ENCODE measurements around the gene PPIL6. TPM values are rescaled to one million over a fixed set of nuclear protein-coding genes. Genes with fewer than 3 reads are reported as not detected.

The PPIL6 gene
- total RNA-seq, 1 experiment from 2014 or later, result 0.61 TPM

- no peaks in the 10 kb centered on the region for H3K9me3 Mint-ChIP-seq
- H3K4me3 Mint-ChIP-seq, result no peak overlapping the region
- H3K27ac Mint-ChIP-seq, result no peak overlapping the region
- ATAC-seq, result no peak
- no peak for DNase-seq (ENCODE audit: low spot score)
- CTCF ChIA-PET, result interaction anchor here (0.9 kb wide), 1 partner anchor 161 kb away, joined by 4 read pairs; no protein-coding TSS in a partner anchor
- peaks cover 1% of the 10 kb centered on the region for H3K4me1 Mint-ChIP-seq
- no peaks in the 10 kb centered on the region for H3K27me3 Mint-ChIP-seq (ENCODE audit: low read depth)
- POLR2A ChIA-PET, result no interaction called here
- no peaks in the 10 kb centered on the region for H3K36me3 Mint-ChIP-seq
- no peak for TF ChIP-seq ETV6 (CRISPR knock-in tag; IDR thresholded peaks at IDR 0.05)
- TF ChIP-seq ESRRA (CRISPR knock-in tag; IDR thresholded peaks at IDR 0.05; ENCODE audit: borderline replicate concordance), result no peak
- no peak for TF ChIP-seq ZNF416 (CRISPR knock-in tag; IDR thresholded peaks at IDR 0.05)
- no peak for TF ChIP-seq ZNF121 (CRISPR knock-in tag; IDR thresholded peaks at IDR 0.05)
- no peak for TF ChIP-seq GTF2I (CRISPR knock-in tag; conservative IDR thresholded peaks at IDR 0.05)
- TF ChIP-seq ZNF423 (CRISPR knock-in tag; IDR thresholded peaks at IDR 0.05), result no peak
- no peak for TF ChIP-seq JUN (CRISPR knock-in tag; IDR thresholded peaks at IDR 0.05)
- TF ChIP-seq SMAD4 (CRISPR knock-in tag; IDR thresholded peaks at IDR 0.05), result no peak
- no peak for TF ChIP-seq IRF2 (CRISPR knock-in tag; IDR thresholded peaks at IDR 0.05; ENCODE audit: borderline replicate concordance, low read depth)
- TF ChIP-seq NR3C1 (CRISPR knock-in tag; conservative IDR thresholded peaks at IDR 0.05; ENCODE audit: low read depth), result no peak
- TF ChIP-seq, protein P1, sequence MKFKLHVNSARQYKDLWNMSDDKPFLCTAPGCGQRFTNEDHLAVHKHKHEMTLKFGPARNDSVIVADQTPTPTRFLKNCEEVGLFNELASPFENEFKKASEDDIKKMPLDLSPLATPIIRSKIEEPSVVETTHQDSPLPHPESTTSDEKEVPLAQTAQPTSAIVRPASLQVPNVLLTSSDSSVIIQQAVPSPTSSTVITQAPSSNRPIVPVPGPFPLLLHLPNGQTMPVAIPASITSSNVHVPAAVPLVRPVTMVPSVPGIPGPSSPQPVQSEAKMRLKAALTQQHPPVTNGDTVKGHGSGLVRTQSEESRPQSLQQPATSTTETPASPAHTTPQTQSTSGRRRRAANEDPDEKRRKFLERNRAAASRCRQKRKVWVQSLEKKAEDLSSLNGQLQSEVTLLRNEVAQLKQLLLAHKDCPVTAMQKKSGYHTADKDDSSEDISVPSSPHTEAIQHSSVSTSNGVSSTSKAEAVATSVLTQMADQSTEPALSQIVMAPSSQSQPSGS (CRISPR knock-in tag; IDR thresholded peaks at IDR 0.05; ENCODE audit: borderline replicate concordance, low read depth), result no peak
- TF ChIP-seq ELF4 (CRISPR knock-in tag; IDR thresholded peaks at IDR 0.05; ENCODE audit: low read depth), result no peak
- no peak for TF ChIP-seq JAZF1 (CRISPR knock-in tag; IDR thresholded peaks at IDR 0.05)
- TF ChIP-seq GRHL2 (CRISPR knock-in tag; IDR thresholded peaks at IDR 0.05; ENCODE audit: insufficient replicate concordance, severe bottlenecking), result no peak
- TF ChIP-seq TEAD1 (CRISPR knock-in tag; IDR thresholded peaks at IDR 0.05), result no peak
- no peak for TF ChIP-seq CREB1 (CRISPR knock-in tag; IDR thresholded peaks at IDR 0.05)
- TF ChIP-seq ZNF232 (CRISPR knock-in tag; IDR thresholded peaks at IDR 0.05), result no peak
- no peak for TF ChIP-seq IRF1 (CRISPR knock-in tag; IDR thresholded peaks at IDR 0.05)
Measured at GRCh38 chr6:109349419-109349987, 90.9 kb downstream of the PPIL6 start.

DNA sequence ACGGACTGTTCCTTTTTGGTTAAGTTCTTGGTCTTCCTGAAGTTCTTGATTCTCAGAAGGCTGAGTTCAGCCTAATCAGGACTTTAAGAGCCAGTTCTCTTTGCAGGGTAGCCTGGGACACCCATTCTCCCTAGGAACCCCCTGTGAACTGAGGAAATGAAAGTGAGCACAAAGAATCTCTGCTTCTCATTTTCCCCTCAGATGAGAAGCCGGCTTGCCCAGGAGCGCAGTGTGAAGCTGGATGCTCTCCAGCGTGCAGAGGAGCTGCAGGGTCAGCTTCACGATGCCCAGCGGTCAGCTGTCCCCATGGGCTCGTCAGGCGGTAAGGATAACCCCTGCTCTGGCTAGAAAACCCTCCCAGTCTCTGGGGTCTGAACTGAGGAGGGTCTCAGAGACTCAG is 92.2 kb downstream of the PPIL6 start:
- TF ChIP-seq ZNF219 (CRISPR knock-in tag; IDR thresholded peaks at IDR 0.05; ENCODE audit: borderline replicate concordance) (no peak), RORB (CRISPR knock-in tag; IDR thresholded peaks at IDR 0.05) (no peak), MXD4 (CRISPR knock-in tag; IDR thresholded peaks at IDR 0.05; ENCODE audit: borderline replicate concordance) (no peak), CREM (CRISPR knock-in tag; IDR thresholded peaks at IDR 0.05) (no peak), TP53 (CRISPR knock-in tag; IDR thresholded peaks at IDR 0.05) (no peak), KAT7 (CRISPR knock-in tag; IDR thresholded peaks at IDR 0.05; ENCODE audit: borderline replicate concordance) (no peak)
- no peak for ATAC-seq
- ChIA-PET CTCF (no interaction called here), POLR2A (interaction anchor here (0.7 kb wide), 1 partner anchor 125 kb away, joined by 7 read pairs; no protein-coding TSS in a partner anchor)
- Mint-ChIP-seq H3K36me3 (no peaks in the 10 kb centered on the region), H3K27ac (no peak overlapping the region), H3K27me3 (ENCODE audit: low read depth) (no peaks in the 10 kb centered on the region), H3K4me1 (peaks cover 8% of the 10 kb centered on the region), H3K4me3 (no peak overlapping the region), H3K9me3 (no peaks in the 10 kb centered on the region)
- DNase-seq (ENCODE audit: low spot score), result no peak

DNA sequence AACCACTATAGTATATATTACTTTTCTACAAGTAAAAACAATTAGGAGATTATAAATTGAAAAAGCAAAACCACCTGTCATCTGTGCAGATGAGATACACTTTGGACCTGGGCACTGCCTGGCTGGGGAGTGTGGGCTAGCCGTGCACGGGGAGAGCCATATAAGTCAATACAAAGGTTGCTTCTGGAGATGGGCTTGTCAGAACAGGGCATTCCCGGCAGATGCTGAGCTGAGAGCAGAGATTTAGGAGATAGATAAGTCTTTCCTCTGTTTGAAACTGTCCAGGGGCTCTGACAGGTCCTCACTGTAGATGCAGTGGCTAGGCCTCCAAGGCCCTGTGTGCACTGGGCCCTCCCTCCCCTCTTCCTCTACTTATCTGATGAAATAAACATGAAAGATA is 92.6 kb downstream of the PPIL6 start:
- H3K4me3 Mint-ChIP-seq, result no peak overlapping the region
- H3K27me3 Mint-ChIP-seq (ENCODE audit: low read depth), result no peaks in the 10 kb centered on the region
- DNase-seq (ENCODE audit: low spot score) (no peak), ATAC-seq (no peak)
- POLR2A ChIA-PET, result no interaction called here
- no peak overlapping the region for H3K27ac Mint-ChIP-seq
- H3K36me3 Mint-ChIP-seq, result no peaks in the 10 kb centered on the region
- H3K4me1 Mint-ChIP-seq, result peaks cover 8% of the 10 kb centered on the region
- no peaks in the 10 kb centered on the region for H3K9me3 Mint-ChIP-seq
- CTCF ChIA-PET, result no interaction called here
- TF ChIP-seq STAT6 (CRISPR knock-in tag; conservative IDR thresholded peaks at IDR 0.05; ENCODE audit: low read depth) (no peak), FOXP4 (CRISPR knock-in tag; IDR thresholded peaks at IDR 0.05) (no peak), ETV6 (CRISPR knock-in tag; IDR thresholded peaks at IDR 0.05) (no peak), TEAD4 (CRISPR knock-in tag; IDR thresholded peaks at IDR 0.05) (no peak)
- TF ChIP-seq, protein P2, sequence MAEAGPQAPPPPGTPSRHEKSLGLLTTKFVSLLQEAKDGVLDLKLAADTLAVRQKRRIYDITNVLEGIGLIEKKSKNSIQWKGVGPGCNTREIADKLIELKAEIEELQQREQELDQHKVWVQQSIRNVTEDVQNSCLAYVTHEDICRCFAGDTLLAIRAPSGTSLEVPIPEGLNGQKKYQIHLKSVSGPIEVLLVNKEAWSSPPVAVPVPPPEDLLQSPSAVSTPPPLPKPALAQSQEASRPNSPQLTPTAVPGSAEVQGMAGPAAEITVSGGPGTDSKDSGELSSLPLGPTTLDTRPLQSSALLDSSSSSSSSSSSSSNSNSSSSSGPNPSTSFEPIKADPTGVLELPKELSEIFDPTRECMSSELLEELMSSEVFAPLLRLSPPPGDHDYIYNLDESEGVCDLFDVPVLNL (CRISPR knock-in tag; IDR thresholded peaks at IDR 0.05; ENCODE audit: borderline replicate concordance, low read depth), result no peak
